HepG2 (cell line): ENCODE data around the gene EGFLAM. TPM values are rescaled to one million over a fixed set of nuclear protein-coding genes. Genes with fewer than 3 reads are reported as not detected.
A peak's percentile ranks its signal among the peaks of the same experiment; 100 is the strongest.

ENCODE experiments used
- BORCS8-MEF2B ChIP-seq: sonication (generic); formaldehyde crosslinking; IDR thresholded peaks from 2 replicates; pipeline ENCODE4 v1.8.0; 2022; ENCODE audit warnings: mild to moderate bottlenecking, missing genetic modification reagents
- ELF1 ChIP-seq: sonication (generic); formaldehyde crosslinking; IDR thresholded peaks from 2 replicates; pipeline ENCODE4 v1.4.0; 2020; ENCODE audit warnings: missing genetic modification reagents
- FOXO1 ChIP-seq: sonication (generic); formaldehyde crosslinking; IDR thresholded peaks from 2 replicates; pipeline ENCODE4 v1.4.0; 2020; ENCODE audit warnings: missing genetic modification reagents
- HHEX ChIP-seq: IDR thresholded peaks from 2 replicates; pipeline ENCODE4 v1.6.1; 2016; ENCODE audit warnings: control low read depth
- HIC2 ChIP-seq: sonication (generic); formaldehyde crosslinking; IDR thresholded peaks from 2 replicates; pipeline ENCODE4 v1.9.0; 2022; ENCODE audit warnings: low read depth, missing genetic modification reagents
- HIVEP1 ChIP-seq: sonication (generic); formaldehyde crosslinking; IDR thresholded peaks from 2 replicates; pipeline ENCODE4 v1.4.0; 2020; ENCODE audit warnings: mild to moderate bottlenecking, missing genetic modification reagents
- KDM1A ChIP-seq: IDR thresholded peaks from 2 replicates; pipeline ENCODE4 v1.6.1; 2016; ENCODE audit warnings: missing compliant biosample characterization
- KLF12 ChIP-seq: sonication (generic); formaldehyde crosslinking; IDR thresholded peaks from 2 replicates; pipeline ENCODE4 v1.4.0; 2020; ENCODE audit warnings: missing genetic modification reagents, borderline replicate concordance
- MATR3 ChIP-seq: sonication (generic); formaldehyde crosslinking; IDR thresholded peaks from 2 replicates; pipeline ENCODE4 v1.4.0; 2020; ENCODE audit warnings: missing genetic modification reagents
- MAX ChIP-seq: IDR thresholded peaks from 2 replicates; pipeline ENCODE4 v1.6.1; 2012; ENCODE audit warnings: inconsistent platforms
- MEF2D ChIP-seq: sonication (generic); formaldehyde crosslinking; IDR thresholded peaks from 2 replicates; pipeline ENCODE4 v1.5.1; 2020; ENCODE audit warnings: mild to moderate bottlenecking, missing genetic modification reagents
- MIXL1 ChIP-seq: IDR thresholded peaks from 2 replicates; pipeline ENCODE4 v1.6.1; 2016
- MTF2 ChIP-seq: sonication (generic); formaldehyde crosslinking; IDR thresholded peaks from 2 replicates; pipeline ENCODE4 v1.5.0; 2020; ENCODE audit warnings: missing genetic modification reagents, borderline replicate concordance
- MXI1 ChIP-seq: IDR thresholded peaks from 3 replicates; pipeline ENCODE4 v1.6.1; 2012; ENCODE audit warnings: low read depth, low read length, inconsistent platforms, borderline replicate concordance
- NR2C2 ChIP-seq: sonication (generic); formaldehyde crosslinking; IDR thresholded peaks from 2 replicates; pipeline ENCODE4 v1.4.0; 2020; ENCODE audit warnings: missing genetic modification reagents, mild to moderate bottlenecking, moderate library complexity, borderline replicate concordance
- NR2F1 ChIP-seq, 2 experiments: fragments of 450-650 bp in 1 of 2; formaldehyde crosslinking in 1 of 2; IDR thresholded peaks; 2 replicates each; pipeline versions ENCODE4 v1.5.0 to v1.6.1; 2016 to 2020; ENCODE audit warnings: mild to moderate bottlenecking in 1 of 2, missing compliant biosample characterization in 1 of 2, missing genetic modification reagents in 1 of 2, moderate library complexity in 1 of 2
- POLR2AphosphoS2 ChIP-seq: IDR thresholded peaks from 2 replicates; pipeline ENCODE4 v1.6.1; 2011; ENCODE audit warnings: low read depth, low read length, improper control_type of control experiment
- SP4 ChIP-seq: sonication (generic); formaldehyde crosslinking; IDR thresholded peaks from 2 replicates; pipeline ENCODE4 v1.8.1; 2023; ENCODE audit warnings: mild to moderate bottlenecking, missing genetic modification reagents
- STAG1 ChIP-seq: sonication (generic); formaldehyde crosslinking; IDR thresholded peaks from 2 replicates; pipeline ENCODE4 v1.4.0; 2020; ENCODE audit warnings: missing genetic modification reagents
- ZFX ChIP-seq: sonication (generic); formaldehyde crosslinking; IDR thresholded peaks from 2 replicates; pipeline ENCODE4 v1.4.0; 2020; ENCODE audit warnings: mild to moderate bottlenecking, low read depth, missing genetic modification reagents, moderate library complexity
- ZNF501 ChIP-seq: sonication (generic); formaldehyde crosslinking; IDR thresholded peaks from 2 replicates; pipeline ENCODE4 v1.5.1; 2020; ENCODE audit warnings: mild to moderate bottlenecking, moderate library complexity, missing genetic modification reagents
- ZNF678 ChIP-seq: sonication (generic); formaldehyde crosslinking; IDR thresholded peaks from 2 replicates; pipeline ENCODE4 v1.4.0; 2020; ENCODE audit warnings: mild to moderate bottlenecking, missing genetic modification reagents
- ZNF788 ChIP-seq: sonication (generic); formaldehyde crosslinking; IDR thresholded peaks from 2 replicates; pipeline ENCODE4 v1.5.0; 2020; ENCODE audit warnings: mild to moderate bottlenecking, missing genetic modification reagents, borderline replicate concordance
- ZSCAN9 ChIP-seq: IDR thresholded peaks from 2 replicates; pipeline ENCODE4 v1.6.1; 2016; ENCODE audit warnings: borderline replicate concordance
- polyA plus RNA-seq, 8 experiments: library from polyadenylated mRNA; depleted of rRNA in 3 of 8; stranded (reverse) in 7 of 8; unstranded in 1 of 8; fragments of >200 nt; fragmentation: Illumina TruSeq in 4 of 8; extraction: Trizol in 4 of 8; gene quantifications; 2 replicates each; pipeline versions ENCODE4 v1.2.1 to v1.2.3, GENCODE V29; 2011 to 2016; ENCODE audit warnings: low read depth in 4 of 8, missing spikeins in 1 of 8, mixed read lengths in 1 of 8; ENCODE audit not compliant: insufficient read depth in 1 of 8
- total RNA-seq, 5 experiments: library from RNA; depleted of rRNA; stranded (reverse); fragments of >200 nt; fragmentation: Illumina TruSeq; extraction: Trizol; gene quantifications; 2 replicates each; pipeline ENCODE4 v1.2.3, GENCODE V29; 2016; ENCODE audit warnings: low read depth in 1 of 5
- TF ChIP-seq, protein P1 (sequence below): sonication (generic); formaldehyde crosslinking; IDR thresholded peaks from 2 replicates; pipeline ENCODE4 v1.5.1; 2020; ENCODE audit warnings: mild to moderate bottlenecking, moderate library complexity, missing genetic modification reagents
- TF ChIP-seq, protein P2 (sequence below): sonication (generic); formaldehyde crosslinking; IDR thresholded peaks from 2 replicates; pipeline ENCODE4 v1.4.0; 2020; ENCODE audit warnings: missing genetic modification reagents

EGFLAM gene
- total and polyA plus RNA-seq, 2 of the 13 experiments (the other 11 are each of a cell fraction or from before 2014, with no cell fraction given) = not detected

GRCh38 chr5:38382898-38383297 is 124.5 kb downstream of the EGFLAM start (continued):
- TF ChIP-seq BORCS8-MEF2B (CRISPR knock-in tag) (peak; percentile 66; the same call in 1 of the 2 replicates), FOXO1 (peak; percentile 36; the same call in 1 of the 2 replicates), ZNF678 (CRISPR knock-in tag) (no peak), ZFX (CRISPR knock-in tag) (peak; percentile 30; the same call in 1 of the 2 replicates), MTF2 (CRISPR knock-in tag) (no peak; the same call in 1 of the 2 replicates), ZNF501 (CRISPR knock-in tag) (0 out of 2 replicates have a peak, but pooled peaks have one; percentile 19), MEF2D (CRISPR knock-in tag) (0 out of 2 replicates have a peak, but pooled peaks have one; percentile 35), NR2F1 (CRISPR knock-in tag; IDR thresholded peaks at IDR 0.05) (peak; percentile 24 to 54; a peak in 1 of 4 replicates), HIC2 (no peak), NR2C2 (CRISPR knock-in tag) (peak; percentile 50; the same call in 1 of the 2 replicates), POLR2AphosphoS2 (no peak), MXI1 (peak; percentile 42; the same call in 1 of the 3 replicates), MAX (0 out of 2 replicates have a peak, but pooled peaks have one; percentile 23), MIXL1 (CRISPR knock-in tag) (peak; percentile 37; the same call in 1 of the 2 replicates), ZSCAN9 (CRISPR knock-in tag) (peak; percentile 81; the same call in 1 of the 2 replicates), KDM1A (CRISPR knock-in tag) (peak; percentile 70), ELF1 (CRISPR knock-in tag) (0 out of 2 replicates have a peak, but pooled peaks have one; percentile 21), HHEX (CRISPR knock-in tag) (0 out of 2 replicates have a peak, but pooled peaks have one; percentile 42), HIVEP1 (CRISPR knock-in tag) (no peak), STAG1 (CRISPR knock-in tag) (peak; percentile 87), MATR3 (CRISPR knock-in tag) (no peak), ZNF788 (peak; percentile 72; the same call in 1 of the 2 replicates), KLF12 (CRISPR knock-in tag) (no peak), SP4 (CRISPR knock-in tag) (no peak)
- TF ChIP-seq, protein P1, sequence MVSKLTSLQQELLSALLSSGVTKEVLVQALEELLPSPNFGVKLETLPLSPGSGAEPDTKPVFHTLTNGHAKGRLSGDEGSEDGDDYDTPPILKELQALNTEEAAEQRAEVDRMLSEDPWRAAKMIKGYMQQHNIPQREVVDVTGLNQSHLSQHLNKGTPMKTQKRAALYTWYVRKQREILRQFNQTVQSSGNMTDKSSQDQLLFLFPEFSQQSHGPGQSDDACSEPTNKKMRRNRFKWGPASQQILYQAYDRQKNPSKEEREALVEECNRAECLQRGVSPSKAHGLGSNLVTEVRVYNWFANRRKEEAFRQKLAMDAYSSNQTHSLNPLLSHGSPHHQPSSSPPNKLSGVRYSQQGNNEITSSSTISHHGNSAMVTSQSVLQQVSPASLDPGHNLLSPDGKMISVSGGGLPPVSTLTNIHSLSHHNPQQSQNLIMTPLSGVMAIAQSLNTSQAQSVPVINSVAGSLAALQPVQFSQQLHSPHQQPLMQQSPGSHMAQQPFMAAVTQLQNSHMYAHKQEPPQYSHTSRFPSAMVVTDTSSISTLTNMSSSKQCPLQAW = peak; percentile 27; the same call in 1 of the 2 replicates
- TF ChIP-seq, protein P2, sequence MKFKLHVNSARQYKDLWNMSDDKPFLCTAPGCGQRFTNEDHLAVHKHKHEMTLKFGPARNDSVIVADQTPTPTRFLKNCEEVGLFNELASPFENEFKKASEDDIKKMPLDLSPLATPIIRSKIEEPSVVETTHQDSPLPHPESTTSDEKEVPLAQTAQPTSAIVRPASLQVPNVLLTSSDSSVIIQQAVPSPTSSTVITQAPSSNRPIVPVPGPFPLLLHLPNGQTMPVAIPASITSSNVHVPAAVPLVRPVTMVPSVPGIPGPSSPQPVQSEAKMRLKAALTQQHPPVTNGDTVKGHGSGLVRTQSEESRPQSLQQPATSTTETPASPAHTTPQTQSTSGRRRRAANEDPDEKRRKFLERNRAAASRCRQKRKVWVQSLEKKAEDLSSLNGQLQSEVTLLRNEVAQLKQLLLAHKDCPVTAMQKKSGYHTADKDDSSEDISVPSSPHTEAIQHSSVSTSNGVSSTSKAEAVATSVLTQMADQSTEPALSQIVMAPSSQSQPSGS (CRISPR knock-in tag) = peak; percentile 87
